ENCODE data around the gene LRFN2.

Gene LRFN2

DNA sequence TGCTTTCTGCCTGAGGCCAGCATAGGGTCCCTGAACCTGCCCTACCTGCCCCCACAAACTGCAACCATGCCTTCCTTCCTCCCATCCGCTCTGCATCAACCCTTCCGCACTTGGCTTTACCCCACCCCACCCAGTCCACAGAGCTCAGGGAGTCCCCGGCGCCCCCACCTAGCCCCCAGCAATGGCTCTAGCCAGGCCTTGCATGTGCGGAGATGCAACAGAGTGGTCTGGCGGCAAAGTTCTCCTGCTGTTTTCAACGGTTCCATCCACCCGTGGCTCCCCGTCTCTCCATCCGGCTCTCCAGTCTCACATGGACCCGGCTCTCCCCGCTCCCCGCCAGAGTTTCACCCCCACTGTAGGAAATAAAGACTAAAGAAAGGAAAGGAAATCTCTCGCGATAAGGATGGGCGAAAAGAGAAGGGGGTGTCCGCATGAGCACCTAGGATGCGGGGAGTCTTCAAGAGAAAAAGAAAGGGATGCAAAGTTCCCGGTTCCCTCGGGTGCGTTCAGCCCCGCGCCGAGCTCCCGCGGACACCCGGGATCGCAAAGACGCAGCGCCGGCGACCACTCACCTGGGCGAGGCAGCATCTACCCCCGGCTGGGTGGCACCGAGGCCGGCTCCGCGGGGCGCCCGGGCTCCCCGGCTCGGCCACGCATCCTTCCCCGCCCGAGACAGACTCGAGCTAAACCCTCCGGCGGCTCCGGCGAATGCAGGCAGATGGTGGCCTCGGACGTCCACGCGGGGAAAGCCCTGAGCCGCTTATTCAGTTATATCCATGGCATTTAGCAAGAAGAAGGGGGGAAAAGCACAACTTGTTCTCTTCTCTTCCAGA is 579 bp downstream of the LRFN2 start:
- DNase-seq (ENCODE audit: low read depth in 2 of 2, low spot score in 1 of 2) = no peak

DNA sequence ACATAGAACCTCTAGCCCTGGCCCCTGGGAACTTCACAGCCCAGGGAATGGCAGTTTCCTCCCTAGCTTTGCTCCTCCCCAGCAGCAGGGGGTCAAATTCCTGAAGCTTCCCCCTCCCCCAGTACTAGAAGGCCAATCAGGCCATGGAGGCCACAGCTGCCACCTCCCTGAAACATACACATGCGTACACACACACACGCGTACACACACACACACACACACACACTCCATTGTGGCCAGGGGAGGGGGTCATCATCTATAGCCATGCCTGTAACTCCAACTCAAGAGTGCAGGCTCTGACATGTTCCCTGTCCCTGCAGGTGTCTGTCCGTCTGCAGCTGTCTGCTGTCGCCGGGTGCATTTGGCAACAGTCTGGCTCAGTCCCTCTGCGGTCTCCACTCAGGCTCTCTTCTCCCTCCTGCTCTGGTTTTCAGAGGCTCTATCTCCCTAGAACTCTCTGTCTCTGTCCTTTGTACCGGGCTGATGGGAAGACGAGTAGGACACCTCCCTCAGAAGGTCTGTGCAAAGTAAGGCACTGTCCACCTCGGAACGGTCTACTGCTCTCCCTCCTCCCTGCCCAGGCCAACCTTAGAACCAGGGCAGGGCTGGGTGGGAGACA is 1.4 kb downstream of the LRFN2 start:
- no peak for DNase-seq (ENCODE audit: low read depth in 2 of 2, low spot score in 1 of 2)

GRCh38 chr6:40585223-40585622 is 1.9 kb downstream of the LRFN2 start:
- DNase-seq (ENCODE audit: low read depth in 2 of 2, low spot score in 1 of 2) = no peak

GRCh38 chr6:40584741-40585140 is 2.4 kb downstream of the LRFN2 start:
- no peak for DNase-seq (ENCODE audit: low read depth in 2 of 2, low spot score in 1 of 2)

GRCh38 chr6:40583709-40584108 is 3.5 kb downstream of the LRFN2 start:
- no peak for DNase-seq (ENCODE audit: low read depth in 2 of 2, low spot score in 1 of 2)

GRCh38 chr6:40582892-40583291 is 4.3 kb downstream of the LRFN2 start:
- no peak for DNase-seq (ENCODE audit: low read depth in 2 of 2, low spot score in 1 of 2)

DNA sequence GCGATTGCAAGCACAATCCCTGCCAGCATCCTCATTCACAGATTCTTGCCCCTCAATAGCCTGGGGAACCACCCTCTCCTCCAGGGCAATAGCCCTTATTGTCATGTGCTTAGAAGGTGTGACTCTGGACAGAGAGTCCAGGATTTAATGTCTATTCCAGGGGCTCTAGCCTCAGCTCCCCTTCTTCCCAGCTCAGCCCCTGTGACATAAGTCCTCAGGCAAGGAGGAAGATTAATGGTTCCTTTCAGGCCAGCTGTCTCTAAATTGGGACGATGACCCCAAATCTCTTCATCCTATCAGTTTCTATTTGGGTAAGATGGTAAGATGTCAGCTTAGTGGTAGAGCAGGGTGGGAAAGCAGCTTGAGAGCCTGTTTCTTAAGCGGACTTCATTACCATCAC is 8.1 kb downstream of the LRFN2 start:
- DNase-seq (ENCODE audit: low read depth in 2 of 2, low spot score in 1 of 2) = no peak

GRCh38 chr6:40577672-40578071 is 9.5 kb downstream of the LRFN2 start:
- no peak for DNase-seq (ENCODE audit: low read depth in 2 of 2, low spot score in 1 of 2)

GRCh38 chr6:40573221-40573620 is 13.9 kb downstream of the LRFN2 start:
- no peak for DNase-seq (ENCODE audit: low read depth in 2 of 2, low spot score in 1 of 2)

- DNase-seq (ENCODE audit: low read depth in 2 of 2, low spot score in 1 of 2) = no peak
Measured at GRCh38 chr6:40569162-40569910, 17.8 kb downstream of the LRFN2 start.

- DNase-seq (ENCODE audit: low read depth in 2 of 2, low spot score in 1 of 2) = no peak
Measured at GRCh38 chr6:40568062-40568708, 19.0 kb downstream of the LRFN2 start.

DNA sequence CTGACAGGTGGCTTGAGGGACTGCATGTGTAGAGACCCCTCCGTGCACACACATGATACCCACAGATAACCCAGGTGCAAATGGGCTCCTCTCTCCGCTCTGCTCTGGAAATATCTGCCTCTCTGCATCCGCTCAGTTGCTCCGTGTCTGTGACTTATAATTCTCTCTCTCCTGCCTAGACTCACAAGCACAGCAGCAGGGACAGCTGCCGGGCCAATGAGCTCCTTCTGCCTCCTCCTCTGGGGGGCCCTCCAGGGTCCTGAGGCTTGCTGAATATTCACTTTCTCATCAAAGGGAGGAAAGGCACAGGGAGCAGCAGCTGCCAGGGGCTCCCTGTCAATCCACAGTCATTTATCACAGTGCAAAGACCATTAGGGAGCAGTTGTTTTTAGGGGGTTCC is 24.1 kb downstream of the LRFN2 start:
- DNase-seq (ENCODE audit: low read depth in 2 of 2, low spot score in 1 of 2) = no peak

DNA sequence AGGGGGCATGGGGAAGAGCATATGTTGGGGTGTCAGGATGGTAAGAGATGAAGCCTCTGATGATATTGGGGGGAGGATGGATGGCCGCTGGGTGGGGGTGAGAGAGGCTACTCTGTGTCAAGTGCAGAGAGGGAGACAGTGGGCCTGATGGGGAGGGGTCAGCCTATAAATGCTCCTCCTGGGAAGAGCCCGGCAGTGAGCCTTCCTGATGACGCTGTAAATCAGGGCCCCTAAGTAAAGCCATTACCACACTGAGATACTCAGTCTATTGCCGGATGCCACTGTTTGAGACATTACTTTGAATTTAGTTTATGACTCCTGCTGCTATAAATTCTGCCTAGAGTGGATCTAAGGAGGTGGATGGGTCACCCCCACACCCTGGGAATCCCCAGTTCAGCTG is 28.1 kb downstream of the LRFN2 start:
- no peak for DNase-seq (ENCODE audit: low read depth in 2 of 2, low spot score in 1 of 2)

- no peak for DNase-seq (ENCODE audit: low read depth in 2 of 2, low spot score in 1 of 2)
Measured at GRCh38 chr6:40558102-40558501, 29.1 kb downstream of the LRFN2 start.

- DNase-seq (ENCODE audit: low read depth in 2 of 2, low spot score in 1 of 2) = no peak
Measured at GRCh38 chr6:40556881-40557280, 30.3 kb downstream of the LRFN2 start.

DNA sequence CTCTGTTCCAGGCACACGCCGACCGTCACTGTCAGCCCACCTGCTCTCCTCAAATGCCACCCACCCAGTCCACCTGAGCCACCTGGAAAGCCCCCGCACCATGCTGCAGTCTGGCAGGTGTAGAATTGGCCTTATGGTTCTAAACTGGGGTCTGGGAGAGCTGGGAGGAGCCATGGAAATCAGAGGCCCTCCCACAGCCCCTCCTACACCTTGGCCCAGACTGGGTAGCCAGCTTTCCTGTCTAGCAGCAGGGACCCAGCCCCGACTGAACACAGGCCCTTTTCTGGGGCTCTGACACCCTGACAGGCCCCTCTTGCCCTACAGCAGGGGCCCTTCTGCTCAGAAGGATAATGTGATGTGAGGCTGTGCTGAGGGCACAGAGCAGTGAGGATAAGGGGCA is 31.1 kb downstream of the LRFN2 start:
- no peak for DNase-seq (ENCODE audit: low read depth in 2 of 2, low spot score in 1 of 2)

GRCh38 chr6:40555092-40555491 is 32.1 kb downstream of the LRFN2 start:
- DNase-seq (ENCODE audit: low read depth in 2 of 2, low spot score in 1 of 2) = no peak

DNA sequence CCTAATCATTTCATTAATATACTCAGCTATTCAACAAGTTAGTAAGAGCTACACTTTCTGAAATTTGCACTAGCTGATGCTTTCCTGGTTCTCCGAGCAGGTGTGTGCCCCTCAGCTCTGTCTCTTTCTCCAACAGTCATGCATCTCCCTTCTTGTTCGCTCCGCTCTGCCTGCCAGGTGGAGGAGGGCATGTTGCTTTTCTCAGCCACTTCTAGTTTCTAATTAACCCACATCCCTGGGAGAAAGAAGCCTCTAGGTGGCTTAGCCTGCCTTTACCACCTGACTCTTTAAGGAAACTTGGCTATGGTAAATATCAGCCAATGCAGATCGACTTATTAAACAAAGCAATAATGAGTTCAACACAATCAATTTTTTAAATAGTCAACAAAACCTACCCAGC is 34.2 kb downstream of the LRFN2 start:
- no peak for DNase-seq (ENCODE audit: low read depth in 2 of 2, low spot score in 1 of 2)

GRCh38 chr6:40551966-40552505 is 35.1 kb downstream of the LRFN2 start:
- no peak for DNase-seq (ENCODE audit: low read depth in 2 of 2, low spot score in 1 of 2)

GRCh38 chr6:40550202-40551101 is 36.7 kb downstream of the LRFN2 start:
- DNase-seq (ENCODE audit: low read depth in 2 of 2, low spot score in 1 of 2) = no peak

Measured in stimulated activated CD8-positive, alpha-beta memory T cell treated with anti-CD3 and anti-CD28 coated beads, Interleukin-4, amount 100 ng/mL, for 1 hour (primary cell).